A673 (cell line): ENCODE measurements around the gene ATG3. TPM values are rescaled to one million over a fixed set of nuclear protein-coding genes. Genes with fewer than 3 reads are reported as not detected.

Source experiments
- BruUV-seq: library from RNA; stranded (reverse); fragments of 400-500 nt; replicated peaks from 2 replicates; lab custom pipeline; 2021; lab: Mats Ljungman, UMichigan
- CTCF ChIA-PET: fragments of 300-600 bp; sonication (Branson Sonifier 250); formaldehyde crosslinking; loops from one replicate; lab custom pipeline; 2022; ENCODE audit warnings: antibody characterized with exemption; lab: Charles Lee
- POLR2A ChIA-PET: fragments of 300-600 bp; sonication (Branson Sonifier 250); formaldehyde crosslinking; loops from one replicate; lab custom pipeline; 2022; ENCODE audit warnings: antibody characterized with exemption; ENCODE audit not compliant: low non-redundant PET; lab: Charles Lee
- DNase-seq: peaks from one replicate; pipeline ENCODE4 v3.0.0-alpha.2; 2015; ENCODE audit warnings: low spot score
- H3K27ac ChIP-seq: fragments of 200-600 bp; sonication (generic); 2 replicates; pipeline ENCODE4 v1.5.1; 2016; ENCODE audit warnings: mixed run types, low read depth, mild to moderate bottlenecking, mixed read lengths, antibody characterized with exemption, low read length; ENCODE audit not compliant: poor library complexity, severe bottlenecking
- H3K27me3 ChIP-seq: fragments of 200-600 bp; sonication (generic); replicated peaks from 2 replicates; pipeline ENCODE4 v1.6.1; 2017; ENCODE audit warnings: mixed run types, low read depth, mild to moderate bottlenecking, mixed read lengths, antibody characterized with exemption, low read length; ENCODE audit not compliant: insufficient read depth, poor library complexity
- H3K36me3 ChIP-seq: fragments of 200-600 bp; sonication (generic); 2 replicates; pipeline ENCODE4 v1.6.1; 2016; ENCODE audit warnings: mixed run types, mild to moderate bottlenecking, mixed read lengths, antibody characterized with exemption, low read length; ENCODE audit not compliant: insufficient read depth, poor library complexity, severe bottlenecking
- H3K4me1 ChIP-seq: fragments of 200-600 bp; sonication (generic); 2 replicates; pipeline ENCODE4 v1.6.1; 2017; ENCODE audit warnings: mixed run types, mild to moderate bottlenecking, mixed read lengths, antibody characterized with exemption, low read length; ENCODE audit not compliant: insufficient read depth, poor library complexity, severe bottlenecking
- H3K4me3 ChIP-seq: fragments of 200-600 bp; sonication (generic); 2 replicates; pipeline ENCODE4 v1.5.1; 2016; ENCODE audit warnings: low read depth, mixed run types, mild to moderate bottlenecking, mixed read lengths, low read length; ENCODE audit not compliant: poor library complexity, severe bottlenecking
- H3K9me3 ChIP-seq: fragments of 200-600 bp; sonication (generic); 2 replicates; pipeline ENCODE4 v1.6.1; 2016; ENCODE audit warnings: mixed run types, low read depth, mild to moderate bottlenecking, mixed read lengths, antibody characterized with exemption, low read length; ENCODE audit not compliant: poor library complexity, severe bottlenecking
- EZH2 ChIP-seq: fragments of 200-600 bp; sonication (generic); IDR thresholded peaks from 2 replicates; pipeline ENCODE4 v1.6.1; 2017; ENCODE audit warnings: borderline replicate concordance, low read depth, mild to moderate bottlenecking, mixed read lengths, antibody characterized with exemption, low read length; ENCODE audit not compliant: poor library complexity, severe bottlenecking
- intact Hi-C: fragments of 100-400 bp; cut with micrococcal nuclease; formaldehyde crosslinking; loops from one replicate; pipeline ENCODE4 v1.10.0; 2022; ENCODE audit not compliant: unreplicated experiment
- total RNA-seq: library from RNA; stranded (reverse); gene quantifications from 2 replicates; pipeline ENCODE4 v1.2.3, GENCODE V29; 2021
- TF ChIP-seq, protein P1 (sequence below): fragments of 300-800, 200-600 bp; sonication (generic); conservative IDR thresholded peaks from 2 replicates; pipeline ENCODE4 v1.5.1; 2017; ENCODE audit warnings: low read depth, mild to moderate bottlenecking, antibody characterized with exemption, low read length, moderate library complexity, mixed read lengths

Gene ATG3
- total RNA-seq, 1 experiment from 2014 or later: 54.5 TPM

DNA sequence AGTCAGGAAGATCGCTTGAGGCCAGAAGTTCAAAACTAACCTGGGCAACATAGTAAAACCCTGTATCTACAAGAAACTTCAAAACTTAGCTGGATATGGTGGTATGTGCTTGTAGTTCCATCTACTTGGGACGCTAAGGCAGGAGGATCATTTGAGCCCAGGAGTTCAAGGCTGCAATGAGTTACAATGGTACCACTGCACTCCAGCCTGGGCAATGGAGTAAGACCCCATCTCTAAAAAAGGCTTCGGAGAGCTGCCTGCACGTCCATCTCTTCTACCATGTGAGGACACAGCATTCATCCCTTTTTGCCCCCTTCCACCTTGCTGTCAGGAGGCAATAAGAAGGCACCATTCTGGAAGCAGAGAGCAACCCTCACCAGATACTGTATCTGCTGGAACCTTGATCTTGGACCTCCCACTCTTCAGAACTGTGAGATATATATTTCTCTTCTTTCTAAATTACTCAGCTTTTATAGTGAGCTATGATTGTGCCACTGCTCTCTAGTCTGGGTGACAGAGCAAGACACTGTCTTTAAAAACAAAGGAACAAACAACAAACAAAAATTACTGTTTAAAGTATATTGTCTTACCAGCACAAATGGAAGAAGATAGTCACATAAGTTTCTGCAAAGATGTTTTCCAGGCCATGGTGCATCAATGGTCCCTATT is 58.3 kb downstream of the ATG3 start:
- no peak overlapping the region for H3K27ac ChIP-seq
- POLR2A ChIA-PET: no interaction called here
- CTCF ChIA-PET: no interaction called here
- no peaks in the 10 kb centered on the region for H3K9me3 ChIP-seq
- DNase-seq: no peak
- no TSS peak for BruUV-seq
- no peak overlapping the region for H3K4me3 ChIP-seq
- no peaks in the 10 kb centered on the region for H3K36me3 ChIP-seq
- intact Hi-C loops: no loop called here
- no peak for TF ChIP-seq EZH2
- H3K27me3 ChIP-seq: no peaks in the 10 kb centered on the region
- H3K4me1 ChIP-seq: no peaks in the 10 kb centered on the region

DNA sequence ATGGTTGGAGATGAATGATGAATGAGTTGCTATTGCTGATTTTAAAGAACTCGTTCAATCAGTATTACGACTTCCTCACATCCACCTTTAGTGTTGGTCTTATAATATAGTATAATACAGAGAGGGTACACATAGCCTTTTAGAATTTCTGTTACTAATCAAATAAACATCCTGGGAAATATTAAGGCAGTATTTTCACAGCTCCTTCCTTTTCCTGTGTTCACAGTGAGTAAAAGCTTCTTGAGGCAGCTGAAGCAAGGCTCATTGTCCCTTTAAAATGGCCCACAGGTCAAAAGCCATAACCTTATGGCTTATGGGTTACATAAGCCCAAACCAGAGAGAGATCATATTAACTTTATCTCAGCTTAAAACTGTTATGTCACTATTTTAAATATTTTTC is 61.1 kb downstream of the ATG3 start:
- no peaks in the 10 kb centered on the region for H3K36me3 ChIP-seq
- no peaks in the 10 kb centered on the region for H3K4me1 ChIP-seq
- H3K27ac ChIP-seq: no peak overlapping the region
- POLR2A ChIA-PET: no interaction called here
- TF ChIP-seq EZH2: no peak
- no peak for DNase-seq
- no peaks in the 10 kb centered on the region for H3K27me3 ChIP-seq
- no TSS peak for BruUV-seq
- H3K4me3 ChIP-seq: no peak overlapping the region
- intact Hi-C loops: no loop called here
- CTCF ChIA-PET: no interaction called here
- no peaks in the 10 kb centered on the region for H3K9me3 ChIP-seq

DNA sequence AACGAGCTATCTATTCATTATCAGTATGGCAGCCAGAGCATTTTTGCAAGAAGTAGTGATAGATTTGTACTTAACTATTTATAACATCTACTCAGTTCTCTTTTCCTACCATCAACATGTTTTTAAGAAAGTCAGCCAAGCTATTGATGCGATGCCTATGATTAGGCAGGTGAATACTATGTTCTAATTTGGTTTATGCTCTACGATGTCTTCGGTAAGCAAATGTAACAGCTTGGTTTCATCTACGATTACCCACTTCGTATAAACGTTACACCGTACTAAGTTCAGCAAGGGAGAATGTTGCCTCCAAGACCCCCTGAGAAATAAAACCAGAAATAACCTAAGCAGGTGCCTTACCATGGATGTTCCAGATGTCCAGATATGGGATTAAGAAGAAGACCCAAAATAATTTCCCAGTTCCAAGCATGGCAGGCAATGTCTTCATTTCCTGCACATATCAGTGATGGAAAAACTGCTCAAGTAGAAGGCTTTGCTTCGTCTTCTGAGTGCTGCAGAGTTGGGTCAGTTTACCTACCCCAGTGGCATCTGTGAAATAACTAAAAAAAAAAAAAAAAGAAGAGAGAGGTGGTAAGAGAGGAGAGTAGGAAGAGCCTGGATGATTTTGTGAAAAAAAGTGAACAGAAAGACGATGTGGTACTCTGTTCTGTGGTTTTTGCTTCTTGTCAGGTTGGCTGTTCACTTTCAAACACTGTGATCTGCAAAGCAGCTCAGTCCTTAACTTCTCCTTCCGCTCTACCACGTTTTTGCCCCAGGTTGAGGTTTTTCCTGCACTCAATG is 62.6 kb downstream of the ATG3 start, which contains the start of gene BTLA:
Gene BTLA, minus strand, starts transcription at position 559 of the 798 bp plus-strand sequence. Its CDS starts 114 bp downstream, at position 445.
- no peaks in the 10 kb centered on the region for H3K36me3 ChIP-seq
- TF ChIP-seq, protein P1, sequence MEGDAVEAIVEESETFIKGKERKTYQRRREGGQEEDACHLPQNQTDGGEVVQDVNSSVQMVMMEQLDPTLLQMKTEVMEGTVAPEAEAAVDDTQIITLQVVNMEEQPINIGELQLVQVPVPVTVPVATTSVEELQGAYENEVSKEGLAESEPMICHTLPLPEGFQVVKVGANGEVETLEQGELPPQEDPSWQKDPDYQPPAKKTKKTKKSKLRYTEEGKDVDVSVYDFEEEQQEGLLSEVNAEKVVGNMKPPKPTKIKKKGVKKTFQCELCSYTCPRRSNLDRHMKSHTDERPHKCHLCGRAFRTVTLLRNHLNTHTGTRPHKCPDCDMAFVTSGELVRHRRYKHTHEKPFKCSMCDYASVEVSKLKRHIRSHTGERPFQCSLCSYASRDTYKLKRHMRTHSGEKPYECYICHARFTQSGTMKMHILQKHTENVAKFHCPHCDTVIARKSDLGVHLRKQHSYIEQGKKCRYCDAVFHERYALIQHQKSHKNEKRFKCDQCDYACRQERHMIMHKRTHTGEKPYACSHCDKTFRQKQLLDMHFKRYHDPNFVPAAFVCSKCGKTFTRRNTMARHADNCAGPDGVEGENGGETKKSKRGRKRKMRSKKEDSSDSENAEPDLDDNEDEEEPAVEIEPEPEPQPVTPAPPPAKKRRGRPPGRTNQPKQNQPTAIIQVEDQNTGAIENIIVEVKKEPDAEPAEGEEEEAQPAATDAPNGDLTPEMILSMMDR: no peak
- ChIA-PET POLR2A (no interaction called here), CTCF (no interaction called here)
- no peak within 1 kb of the TSS for H3K4me3 ChIP-seq
- no peaks in the 10 kb centered on the region for H3K9me3 ChIP-seq
- H3K27me3 ChIP-seq: no peaks in the 10 kb centered on the region
- DNase-seq: no peak
- intact Hi-C loops: no loop called here
- BruUV-seq: no TSS peak
- no peak within 1 kb of the TSS for H3K27ac ChIP-seq
- no peaks in the 10 kb centered on the region for H3K4me1 ChIP-seq

DNA sequence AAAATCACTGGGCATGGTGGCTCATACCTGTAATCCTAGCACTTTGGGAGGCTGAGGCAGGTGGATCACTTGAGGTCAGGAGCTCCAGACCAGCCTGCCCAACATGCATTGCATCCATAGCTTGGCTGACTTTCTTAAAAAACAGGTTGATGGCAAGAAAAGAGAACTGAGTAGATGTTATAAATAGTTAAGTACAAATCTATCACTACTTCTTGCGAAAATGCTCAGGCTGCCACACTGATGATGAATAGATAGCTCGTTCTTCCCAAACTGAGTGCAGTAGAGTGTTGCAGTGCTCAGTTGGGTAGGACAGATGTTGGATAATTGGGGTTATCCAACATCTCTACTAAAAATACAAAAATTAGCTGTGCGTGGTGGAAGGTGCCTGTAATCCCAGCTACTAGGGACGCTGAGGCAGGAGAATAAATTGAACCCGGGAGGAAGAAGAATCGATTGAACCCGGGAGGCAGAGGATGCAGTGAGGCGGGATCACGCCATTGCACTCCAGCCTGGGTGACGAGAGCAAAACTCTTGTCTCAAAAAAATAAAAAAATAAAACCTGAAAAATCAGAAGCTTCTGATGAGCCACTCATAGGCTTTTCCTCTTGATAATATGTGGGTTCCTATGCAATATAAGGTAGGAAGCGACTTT is 63.7 kb downstream of the ATG3 start:
- Histone ChIP-seq H3K4me3 (no peak overlapping the region), H3K36me3 (no peaks in the 10 kb centered on the region), H3K9me3 (no peaks in the 10 kb centered on the region), H3K27ac (no peak overlapping the region), H3K4me1 (no peaks in the 10 kb centered on the region), H3K27me3 (no peaks in the 10 kb centered on the region)
- intact Hi-C loops: no loop called here
- no TSS peak for BruUV-seq
- POLR2A ChIA-PET: no interaction called here
- TF ChIP-seq, protein P1: no peak
- TF ChIP-seq EZH2: no peak
- CTCF ChIA-PET: no interaction called here
- DNase-seq: no peak
